ENCODE results near the gene PHLDA3.

- TF ChIP-seq CTCF (conservative IDR thresholded peaks at IDR 0.05 in 1 of 2, IDR thresholded peaks at IDR 0.05 in 1 of 2; ENCODE audit: extremely low read depth in 1 of 2, insufficient read depth in 1 of 2, low read depth in 1 of 2, low read length in 2 of 2) (no peak), EZH2 (IDR thresholded peaks at IDR 0.05; ENCODE audit: borderline replicate concordance, low read length) (no peak)
These were observed 6.1 kb upstream of the PHLDA3 start for GRCh38 chr1:201475130-201475529.

Data from mammary epithelial cell (primary cell).